ENCODE results near the gene P2RX1. TPM values are rescaled to one million over a fixed set of nuclear protein-coding genes. Genes with fewer than 3 reads are reported as not detected.

The P2RX1 gene
- total RNA-seq, 1 experiment from 2014 or later: not detected

- no peaks in the 10 kb centered on the region for H3K9me3 ChIP-seq (ENCODE audit: insufficient read depth, low read depth)
- H3K4me3 ChIP-seq: no peak overlapping the region
- peaks cover 7% of the 10 kb centered on the region for H3K4me1 ChIP-seq (replicated peaks; ENCODE audit: insufficient read depth)
- H3K36me3 ChIP-seq (ENCODE audit: low read depth): no peaks in the 10 kb centered on the region
- intact Hi-C loops (cut with micrococcal nuclease; ENCODE audit: unreplicated experiment): no loop called here
- H3K27me3 ChIP-seq (ENCODE audit: insufficient read depth, low read depth): no peaks in the 10 kb centered on the region
- no peaks in the 10 kb centered on the region for H3K9me2 ChIP-seq (ENCODE audit: insufficient read depth)
- H3K4me2 ChIP-seq: no peak overlapping the region
- DNase-seq: no peak
- ChIA-PET POLR2A (ENCODE audit: unreplicated experiment) (no interaction called here), CTCF (no interaction called here)
- no peak overlapping the region for H2AFZ ChIP-seq
- peaks cover 5% of the 10 kb centered on the region; the same call in 1 of the 2 replicates for H3F3A ChIP-seq (ENCODE audit: insufficient read depth, low read depth)
- no peaks in the 10 kb centered on the region for H4K20me1 ChIP-seq (ENCODE audit: insufficient read depth)
- no peaks in the 10 kb centered on the region for H3K79me2 ChIP-seq (ENCODE audit: low read depth)
- H3K27ac ChIP-seq: no peak overlapping the region
- no TSS peak for BruUV-seq (replicated peaks)
- no peak for TF ChIP-seq EZH2 (IDR thresholded peaks at IDR 0.05; ENCODE audit: low read depth)
- no peak for TF ChIP-seq CTCF (conservative IDR thresholded peaks at IDR 0.05)
Measured at GRCh38 chr17:3880983-3881382, 35.3 kb downstream of the P2RX1 start.

- intact Hi-C loops (cut with micrococcal nuclease; ENCODE audit: unreplicated experiment): no loop called here
- Histone ChIP-seq H3K27ac (no peak overlapping the region), H3K36me3 (ENCODE audit: low read depth) (no peaks in the 10 kb centered on the region), H3F3A (ENCODE audit: insufficient read depth, low read depth) (no peaks in the 10 kb centered on the region), H3K4me2 (no peak overlapping the region), H3K9me2 (ENCODE audit: insufficient read depth) (no peaks in the 10 kb centered on the region), H3K27me3 (ENCODE audit: insufficient read depth, low read depth) (no peaks in the 10 kb centered on the region), H3K4me1 (replicated peaks; ENCODE audit: insufficient read depth) (no peaks in the 10 kb centered on the region), H3K4me3 (no peak overlapping the region), H4K20me1 (ENCODE audit: insufficient read depth) (no peaks in the 10 kb centered on the region), H3K9me3 (ENCODE audit: insufficient read depth, low read depth) (no peaks in the 10 kb centered on the region), H3K79me2 (ENCODE audit: low read depth) (no peaks in the 10 kb centered on the region), H2AFZ (no peak overlapping the region)
- CTCF ChIA-PET: no interaction called here
- TF ChIP-seq EZH2 (IDR thresholded peaks at IDR 0.05; ENCODE audit: low read depth): no peak
- TF ChIP-seq CTCF (conservative IDR thresholded peaks at IDR 0.05): no peak
- DNase-seq: no peak
- POLR2A ChIA-PET (ENCODE audit: unreplicated experiment): interaction anchor here (0.6 kb wide), 1 partner anchor 772 kb away, joined by 4 read pairs; no protein-coding TSS in a partner anchor
- BruUV-seq (replicated peaks): no TSS peak
Measured at GRCh38 chr17:3879591-3880417, 36.5 kb downstream of the P2RX1 start.

GRCh38 chr17:3879186-3879585 lies 37.1 kb downstream of the P2RX1 start:
- H3K4me2 ChIP-seq: no peak overlapping the region
- no peak overlapping the region for H3K27ac ChIP-seq
- no peaks in the 10 kb centered on the region for H3K27me3 ChIP-seq (ENCODE audit: insufficient read depth, low read depth)
- intact Hi-C loops (cut with micrococcal nuclease; ENCODE audit: unreplicated experiment): no loop called here
- no TSS peak for BruUV-seq (replicated peaks)
- H2AFZ ChIP-seq: no peak overlapping the region
- ChIA-PET CTCF (no interaction called here), POLR2A (ENCODE audit: unreplicated experiment) (no interaction called here)
- no peaks in the 10 kb centered on the region for H3K36me3 ChIP-seq (ENCODE audit: low read depth)
- no peaks in the 10 kb centered on the region for H3K4me1 ChIP-seq (replicated peaks; ENCODE audit: insufficient read depth)
- H3K4me3 ChIP-seq: no peak overlapping the region
- H3F3A ChIP-seq (ENCODE audit: insufficient read depth, low read depth): no peaks in the 10 kb centered on the region
- H3K9me3 ChIP-seq (ENCODE audit: insufficient read depth, low read depth): no peaks in the 10 kb centered on the region
- no peak for TF ChIP-seq CTCF (conservative IDR thresholded peaks at IDR 0.05)
- TF ChIP-seq EZH2 (IDR thresholded peaks at IDR 0.05; ENCODE audit: low read depth): no peak
- no peak for DNase-seq
- H4K20me1 ChIP-seq (ENCODE audit: insufficient read depth): no peaks in the 10 kb centered on the region
- no peaks in the 10 kb centered on the region for H3K9me2 ChIP-seq (ENCODE audit: insufficient read depth)
- no peaks in the 10 kb centered on the region for H3K79me2 ChIP-seq (ENCODE audit: low read depth)

Measured in PC-9 (cell line).